SU-DHL-6 (cell line): ENCODE data around the gene ADGRG1.

Experiments used
- CTCF ChIP-seq: fragments of 200-600 bp; sonication (generic); IDR thresholded peaks from one replicate; pipeline ENCODE4 v1.5.1; 2017; ENCODE audit warnings: antibody characterized with exemption, mild to moderate bottlenecking, low read length, moderate library complexity; ENCODE audit not compliant: insufficient read depth, poor library complexity, severe bottlenecking
- EZH2phosphoT487 ChIP-seq: fragments of 200-600 bp; sonication (generic), shearing (Covaris generic); conservative IDR thresholded peaks from 2 replicates; pipeline ENCODE4 v1.6.1; 2018; ENCODE audit warnings: mild to moderate bottlenecking, antibody characterized with exemption, low read length, moderate library complexity, mixed read lengths

GRCh38 chr16:57653936-57654335 lies 25.5 kb downstream of the ADGRG1 start:
- no peak for TF ChIP-seq CTCF
- no peak for TF ChIP-seq EZH2phosphoT487
